WTC11 (cell line): Measurements from ENCODE around the gene SLC17A2.

Experiments
- CREB1 ChIP-seq: sonication (generic); formaldehyde crosslinking; IDR thresholded peaks from 2 replicates; pipeline ENCODE4 v1.8.0; 2023; ENCODE audit warnings: mild to moderate bottlenecking, missing genetic modification reagents
- CREM ChIP-seq: sonication (generic); formaldehyde crosslinking; IDR thresholded peaks from 2 replicates; pipeline ENCODE4 v1.8.1; 2022; ENCODE audit warnings: mild to moderate bottlenecking, missing genetic modification reagents, moderate library complexity
- GABPB1 ChIP-seq: sonication (generic); formaldehyde crosslinking; IDR thresholded peaks from 2 replicates; pipeline ENCODE4 v1.8.1; 2023; ENCODE audit warnings: mild to moderate bottlenecking, missing genetic modification reagents
- GTF2I ChIP-seq: fragments of 250-450 bp; sonication (Bioruptor Pico); conservative IDR thresholded peaks from 2 replicates; pipeline ENCODE4 v1.4.0; 2021; ENCODE audit warnings: mild to moderate bottlenecking
- MXD4 ChIP-seq: fragments of 250-450 bp; sonication (Bioruptor Pico); IDR thresholded peaks from 2 replicates; pipeline ENCODE4 v1.8.0; 2021; ENCODE audit warnings: mild to moderate bottlenecking, moderate library complexity, borderline replicate concordance
- NFE2L1 ChIP-seq: sonication (generic); formaldehyde crosslinking; IDR thresholded peaks from 2 replicates; pipeline ENCODE4 v1.8.1; 2023; ENCODE audit warnings: missing genetic modification reagents
- NR2C2 ChIP-seq: sonication (generic); formaldehyde crosslinking; IDR thresholded peaks from 2 replicates; pipeline ENCODE4 v1.8.0; 2022; ENCODE audit warnings: mild to moderate bottlenecking, missing genetic modification reagents
- TEAD4 ChIP-seq: sonication (generic); formaldehyde crosslinking; IDR thresholded peaks from 2 replicates; pipeline ENCODE4 v1.8.0; 2022; ENCODE audit warnings: mild to moderate bottlenecking, missing genetic modification reagents
- TF ChIP-seq, protein P1 (sequence below): fragments of 200-600 bp; IDR thresholded peaks from 2 replicates; pipeline ENCODE4 v1.8.0; 2022; ENCODE audit warnings: antibody characterized with exemption
- TF ChIP-seq, protein P2 (sequence below): sonication (generic); formaldehyde crosslinking; IDR thresholded peaks from 2 replicates; pipeline ENCODE4 v1.8.1; 2022; ENCODE audit warnings: missing genetic modification reagents, borderline replicate concordance
- TF ChIP-seq, protein P3 (sequence below): sonication (generic); formaldehyde crosslinking; IDR thresholded peaks from 2 replicates; pipeline ENCODE4 v1.8.1; 2022; ENCODE audit warnings: low read depth, mild to moderate bottlenecking, moderate library complexity, missing genetic modification reagents, borderline replicate concordance
- TF ChIP-seq, protein P4 (sequence below): fragments of 250-450 bp; sonication (Bioruptor Pico); conservative IDR thresholded peaks from 2 replicates; pipeline ENCODE4 v1.9.0; 2021; ENCODE audit warnings: mild to moderate bottlenecking
- TF ChIP-seq, protein P5 (sequence below): sonication (generic); formaldehyde crosslinking; IDR thresholded peaks from 2 replicates; pipeline ENCODE4 v1.8.0; 2022; ENCODE audit warnings: mild to moderate bottlenecking, missing genetic modification reagents

DNA sequence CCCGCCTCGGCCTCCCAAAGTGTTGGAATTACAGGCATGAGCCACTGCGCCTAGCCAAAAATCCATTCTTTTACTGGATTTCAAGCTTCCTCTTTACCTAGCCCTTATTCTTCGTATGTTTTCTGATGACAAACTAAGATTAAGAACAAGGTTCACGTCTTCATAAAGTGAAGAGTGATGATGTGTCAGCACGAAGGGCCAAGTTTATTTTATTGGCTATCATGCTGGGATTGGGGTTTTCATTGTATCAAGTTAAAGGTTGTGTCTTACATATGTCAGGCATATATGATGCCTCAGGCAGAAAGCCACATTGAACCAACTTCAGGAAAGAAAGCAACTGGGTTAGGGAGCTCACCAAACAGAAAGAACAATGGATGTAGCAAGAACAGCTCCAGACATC, 36.7 kb downstream of the SLC17A2 start:
- TF ChIP-seq MXD4 (no peak), CREB1 (CRISPR knock-in tag) (no peak), NFE2L1 (CRISPR knock-in tag) (no peak), CREM (CRISPR knock-in tag) (no peak), TEAD4 (no peak), GABPB1 (CRISPR knock-in tag) (no peak), GTF2I (CRISPR knock-in tag) (no peak), NR2C2 (no peak)
- TF ChIP-seq, protein P1, sequence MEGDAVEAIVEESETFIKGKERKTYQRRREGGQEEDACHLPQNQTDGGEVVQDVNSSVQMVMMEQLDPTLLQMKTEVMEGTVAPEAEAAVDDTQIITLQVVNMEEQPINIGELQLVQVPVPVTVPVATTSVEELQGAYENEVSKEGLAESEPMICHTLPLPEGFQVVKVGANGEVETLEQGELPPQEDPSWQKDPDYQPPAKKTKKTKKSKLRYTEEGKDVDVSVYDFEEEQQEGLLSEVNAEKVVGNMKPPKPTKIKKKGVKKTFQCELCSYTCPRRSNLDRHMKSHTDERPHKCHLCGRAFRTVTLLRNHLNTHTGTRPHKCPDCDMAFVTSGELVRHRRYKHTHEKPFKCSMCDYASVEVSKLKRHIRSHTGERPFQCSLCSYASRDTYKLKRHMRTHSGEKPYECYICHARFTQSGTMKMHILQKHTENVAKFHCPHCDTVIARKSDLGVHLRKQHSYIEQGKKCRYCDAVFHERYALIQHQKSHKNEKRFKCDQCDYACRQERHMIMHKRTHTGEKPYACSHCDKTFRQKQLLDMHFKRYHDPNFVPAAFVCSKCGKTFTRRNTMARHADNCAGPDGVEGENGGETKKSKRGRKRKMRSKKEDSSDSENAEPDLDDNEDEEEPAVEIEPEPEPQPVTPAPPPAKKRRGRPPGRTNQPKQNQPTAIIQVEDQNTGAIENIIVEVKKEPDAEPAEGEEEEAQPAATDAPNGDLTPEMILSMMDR, result no peak
- TF ChIP-seq, protein P2, sequence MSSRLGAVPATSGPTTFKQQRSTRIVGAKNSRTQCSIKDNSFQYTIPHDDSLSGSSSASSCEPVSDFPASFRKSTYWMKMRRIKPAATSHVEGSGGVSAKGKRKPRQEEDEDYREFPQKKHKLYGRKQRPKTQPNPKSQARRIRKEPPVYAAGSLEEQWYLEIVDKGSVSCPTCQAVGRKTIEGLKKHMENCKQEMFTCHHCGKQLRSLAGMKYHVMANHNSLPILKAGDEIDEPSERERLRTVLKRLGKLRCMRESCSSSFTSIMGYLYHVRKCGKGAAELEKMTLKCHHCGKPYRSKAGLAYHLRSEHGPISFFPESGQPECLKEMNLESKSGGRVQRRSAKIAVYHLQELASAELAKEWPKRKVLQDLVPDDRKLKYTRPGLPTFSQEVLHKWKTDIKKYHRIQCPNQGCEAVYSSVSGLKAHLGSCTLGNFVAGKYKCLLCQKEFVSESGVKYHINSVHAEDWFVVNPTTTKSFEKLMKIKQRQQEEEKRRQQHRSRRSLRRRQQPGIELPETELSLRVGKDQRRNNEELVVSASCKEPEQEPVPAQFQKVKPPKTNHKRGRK (CRISPR knock-in tag), result no peak
- TF ChIP-seq, protein P3, sequence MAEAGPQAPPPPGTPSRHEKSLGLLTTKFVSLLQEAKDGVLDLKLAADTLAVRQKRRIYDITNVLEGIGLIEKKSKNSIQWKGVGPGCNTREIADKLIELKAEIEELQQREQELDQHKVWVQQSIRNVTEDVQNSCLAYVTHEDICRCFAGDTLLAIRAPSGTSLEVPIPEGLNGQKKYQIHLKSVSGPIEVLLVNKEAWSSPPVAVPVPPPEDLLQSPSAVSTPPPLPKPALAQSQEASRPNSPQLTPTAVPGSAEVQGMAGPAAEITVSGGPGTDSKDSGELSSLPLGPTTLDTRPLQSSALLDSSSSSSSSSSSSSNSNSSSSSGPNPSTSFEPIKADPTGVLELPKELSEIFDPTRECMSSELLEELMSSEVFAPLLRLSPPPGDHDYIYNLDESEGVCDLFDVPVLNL (CRISPR knock-in tag), result no peak
- TF ChIP-seq, protein P4, sequence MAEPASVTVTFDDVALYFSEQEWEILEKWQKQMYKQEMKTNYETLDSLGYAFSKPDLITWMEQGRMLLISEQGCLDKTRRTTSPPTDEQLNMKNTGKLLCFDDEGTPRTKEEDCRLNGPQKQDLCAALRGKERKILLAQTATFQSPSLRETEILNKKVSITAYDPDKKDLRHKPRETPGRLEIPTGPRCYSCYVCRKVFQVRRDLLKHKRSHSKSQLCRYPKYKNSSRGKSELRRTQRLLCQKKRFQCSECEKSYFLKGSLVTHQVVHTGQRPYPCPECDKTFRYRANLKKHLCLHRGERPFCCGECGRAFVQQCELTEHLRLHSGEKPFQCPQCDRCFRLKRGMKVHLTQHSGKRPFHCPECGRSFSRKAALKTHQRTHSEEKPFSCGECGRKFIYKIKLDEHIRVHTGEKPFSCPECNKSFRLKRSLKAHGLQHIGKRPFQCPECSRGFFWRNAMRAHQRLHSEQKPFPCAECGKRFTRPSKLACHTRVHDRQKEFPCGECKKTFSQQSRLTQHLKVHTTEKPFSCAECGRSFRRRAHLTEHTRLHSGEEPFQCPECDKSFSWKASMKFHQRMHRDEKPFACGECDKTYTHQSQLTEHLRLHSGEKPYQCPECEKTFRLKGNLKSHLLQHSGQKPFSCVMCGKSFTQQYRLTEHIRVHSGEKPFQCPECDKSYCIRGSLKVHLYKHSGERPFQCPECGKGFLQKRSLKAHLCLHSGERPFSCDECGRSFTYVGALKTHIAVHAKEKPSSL, result no peak
- TF ChIP-seq, protein P5, sequence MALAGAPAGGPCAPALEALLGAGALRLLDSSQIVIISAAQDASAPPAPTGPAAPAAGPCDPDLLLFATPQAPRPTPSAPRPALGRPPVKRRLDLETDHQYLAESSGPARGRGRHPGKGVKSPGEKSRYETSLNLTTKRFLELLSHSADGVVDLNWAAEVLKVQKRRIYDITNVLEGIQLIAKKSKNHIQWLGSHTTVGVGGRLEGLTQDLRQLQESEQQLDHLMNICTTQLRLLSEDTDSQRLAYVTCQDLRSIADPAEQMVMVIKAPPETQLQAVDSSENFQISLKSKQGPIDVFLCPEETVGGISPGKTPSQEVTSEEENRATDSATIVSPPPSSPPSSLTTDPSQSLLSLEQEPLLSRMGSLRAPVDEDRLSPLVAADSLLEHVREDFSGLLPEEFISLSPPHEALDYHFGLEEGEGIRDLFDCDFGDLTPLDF (CRISPR knock-in tag), result no peak
